GM12874 (cell line): ENCODE data around the gene SERTAD2.

ENCODE experiments used
- CTCF ChIP-seq: IDR thresholded peaks from 2 replicates; pipeline ENCODE4 v1.5.1; 2011; ENCODE audit warnings: low read depth, mild to moderate bottlenecking, control low read depth, low read length, moderate library complexity; ENCODE audit not compliant: insufficient read depth

SERTAD2 gene

GRCh38 chr2:64644458-64645382, 9.0 kb downstream of the SERTAD2 start:
- TF ChIP-seq CTCF, result no peak

GRCh38 chr2:64643838-64644457, 9.8 kb downstream of the SERTAD2 start:
- TF ChIP-seq CTCF, result no peak

GRCh38 chr2:64641599-64641998, 12.1 kb downstream of the SERTAD2 start:
- no peak for TF ChIP-seq CTCF

GRCh38 chr2:64640153-64641044, 13.3 kb downstream of the SERTAD2 start:
- TF ChIP-seq CTCF, result no peak

GRCh38 chr2:64639691-64640090, 14.0 kb downstream of the SERTAD2 start:
- no peak for TF ChIP-seq CTCF

GRCh38 chr2:64638502-64639120, 15.1 kb downstream of the SERTAD2 start:
- no peak for TF ChIP-seq CTCF

- no peak for TF ChIP-seq CTCF
Measured at GRCh38 chr2:64637931-64638330, 15.8 kb downstream of the SERTAD2 start.
